Measurements from ENCODE around the gene MEX3D.

The MEX3D gene

GRCh38 chr19:1570836-1571235 lies 2.7 kb upstream of the MEX3D start:
- H3K36me3 ChIP-seq (ENCODE audit: insufficient read depth, low read length), result peaks cover 7% of the 10 kb centered on the region; the same call in 1 of the 2 replicates
- peaks cover 17% of the 10 kb centered on the region for H4K20me1 ChIP-seq (ENCODE audit: insufficient read depth, low read length)
- TF ChIP-seq EZH2 (IDR thresholded peaks at IDR 0.05; ENCODE audit: borderline replicate concordance, low read depth, low read length, severe bottlenecking) (no peak), CTCF (IDR thresholded peaks at IDR 0.05; ENCODE audit: borderline replicate concordance, extremely low read depth, low read length, poor library complexity, severe bottlenecking) (no peak)
- H2AFZ ChIP-seq (ENCODE audit: low read depth, low read length), result no peak overlapping the region
- H3K79me2 ChIP-seq (ENCODE audit: insufficient read depth, low read length), result peaks cover 16% of the 10 kb centered on the region
- ATAC-seq (ENCODE audit: insufficient read depth, low read depth), result no peak
- no peaks in the 10 kb centered on the region for H3K27me3 ChIP-seq (ENCODE audit: insufficient read depth, low read length, poor library complexity)
- H3K4me3 ChIP-seq (ENCODE audit: low read depth in 1 of 2, low read length in 2 of 2), result no peak overlapping the region
- H3K27ac ChIP-seq (ENCODE audit: low read length), result no peak overlapping the region
- no peak overlapping the region for H3K9ac ChIP-seq (ENCODE audit: low read depth, low read length)
- DNase-seq, result no peak
- H3K4me2 ChIP-seq (ENCODE audit: insufficient read depth, low read length), result no peak overlapping the region
- peaks cover 22% of the 10 kb centered on the region for H3K4me1 ChIP-seq (ENCODE audit: insufficient read depth, low read length)
- no peaks in the 10 kb centered on the region for H3K9me3 ChIP-seq (ENCODE audit: insufficient read depth, low read length, severe bottlenecking)

GRCh38 chr19:1569997-1570396 lies 1.9 kb upstream of the MEX3D start:
- no peak overlapping the region for H3K27ac ChIP-seq (ENCODE audit: low read length)
- 0 out of 2 replicates have a peak, but pooled peaks cover 7% of the 10 kb centered on the region for H3K36me3 ChIP-seq (ENCODE audit: insufficient read depth, low read length)
- TF ChIP-seq CTCF (IDR thresholded peaks at IDR 0.05; ENCODE audit: borderline replicate concordance, extremely low read depth, low read length, poor library complexity, severe bottlenecking) (no peak), EZH2 (IDR thresholded peaks at IDR 0.05; ENCODE audit: borderline replicate concordance, low read depth, low read length, severe bottlenecking) (no peak)
- H3K79me2 ChIP-seq (ENCODE audit: insufficient read depth, low read length), result peaks cover 25% of the 10 kb centered on the region
- H4K20me1 ChIP-seq (ENCODE audit: insufficient read depth, low read length), result peaks cover 22% of the 10 kb centered on the region
- no peak overlapping the region for H3K4me2 ChIP-seq (ENCODE audit: insufficient read depth, low read length)
- H3K4me1 ChIP-seq (ENCODE audit: insufficient read depth, low read length), result peaks cover 29% of the 10 kb centered on the region
- H3K9ac ChIP-seq (ENCODE audit: low read depth, low read length), result no peak overlapping the region
- no peaks in the 10 kb centered on the region for H3K27me3 ChIP-seq (ENCODE audit: insufficient read depth, low read length, poor library complexity)
- no peak overlapping the region for H2AFZ ChIP-seq (ENCODE audit: low read depth, low read length)
- no peaks in the 10 kb centered on the region for H3K9me3 ChIP-seq (ENCODE audit: insufficient read depth, low read length, severe bottlenecking)
- no peak for ATAC-seq (ENCODE audit: insufficient read depth, low read depth)
- H3K4me3 ChIP-seq (ENCODE audit: low read depth in 1 of 2, low read length in 2 of 2), result no peak overlapping the region
- no peak for DNase-seq

- Histone ChIP-seq H3K4me3 (ENCODE audit: low read depth in 1 of 2, low read length in 2 of 2) (peak overlapping the region in 1 of 2 experiments; percentile 65; a peak in 2 of 4 replicates), H3K9me3 (ENCODE audit: insufficient read depth, low read length, severe bottlenecking) (no peaks in the 10 kb centered on the region), H3K36me3 (ENCODE audit: insufficient read depth, low read length) (0 out of 2 replicates have a peak, but pooled peaks cover 7% of the 10 kb centered on the region), H3K27me3 (ENCODE audit: insufficient read depth, low read length, poor library complexity) (no peaks in the 10 kb centered on the region), H3K79me2 (ENCODE audit: insufficient read depth, low read length) (peaks cover 46% of the 10 kb centered on the region), H4K20me1 (ENCODE audit: insufficient read depth, low read length) (peaks cover 37% of the 10 kb centered on the region), H3K4me2 (ENCODE audit: insufficient read depth, low read length) (peak overlapping the region; percentile 82; the same call in 1 of the 2 replicates), H3K9ac (ENCODE audit: low read depth, low read length) (no peak overlapping the region), H2AFZ (ENCODE audit: low read depth, low read length) (no peak overlapping the region), H3K27ac (ENCODE audit: low read length) (no peak overlapping the region), H3K4me1 (ENCODE audit: insufficient read depth, low read length) (peaks cover 29% of the 10 kb centered on the region)
- no peak for TF ChIP-seq CTCF (IDR thresholded peaks at IDR 0.05; ENCODE audit: borderline replicate concordance, extremely low read depth, low read length, poor library complexity, severe bottlenecking)
- TF ChIP-seq EZH2 (IDR thresholded peaks at IDR 0.05; ENCODE audit: borderline replicate concordance, low read depth, low read length, severe bottlenecking), result no peak
- ATAC-seq (ENCODE audit: insufficient read depth, low read depth) (peak; percentile 13; the same call in 2 of the 3 replicates), DNase-seq (no peak)
Observed at GRCh38 chr19:1567848-1568227, 287 bp downstream of the MEX3D start.
